Left forelimb (tissue), 1 donor: ENCODE measurements around the gene IFIT5.
A peak's percentile ranks its signal among the peaks of the same experiment; 100 is the strongest.
"Not testable (repeated sequence)": the region's sequence is repeated elsewhere in the genome, so short reads cannot be mapped to it uniquely, and the experiment has no call there.

ENCODE experiments used
- DNase-seq: peaks from one replicate; pipeline ENCODE4 v3.0.0-alpha.2; 2018; ENCODE audit warnings: low spot score

IFIT5 gene

GRCh38 chr10:89392974-89393373 is 21.4 kb upstream of the IFIT5 start:
- no peak for DNase-seq

- no peak for DNase-seq
Measured at GRCh38 chr10:89393898-89394297, 20.5 kb upstream of the IFIT5 start.

GRCh38 chr10:89395141-89395540 is 19.2 kb upstream of the IFIT5 start:
- no peak for DNase-seq

- no peak for DNase-seq
Measured at GRCh38 chr10:89398003-89398749, 16.2 kb upstream of the IFIT5 start.

GRCh38 chr10:89399956-89400355 is 14.4 kb upstream of the IFIT5 start:
- no peak for DNase-seq

- no peak for DNase-seq
Measured at GRCh38 chr10:89403043-89403442, 11.3 kb upstream of the IFIT5 start.

GRCh38 chr10:89404104-89405047 is 10.0 kb upstream of the IFIT5 start:
- no peak for DNase-seq

GRCh38 chr10:89406178-89406577 is 8.2 kb upstream of the IFIT5 start:
- DNase-seq, result not testable (repeated sequence)

GRCh38 chr10:89407792-89408191 is 6.6 kb upstream of the IFIT5 start:
- not testable (repeated sequence) for DNase-seq

- not testable (repeated sequence) for DNase-seq
Measured at GRCh38 chr10:89409282-89409681, 5.1 kb upstream of the IFIT5 start.

GRCh38 chr10:89410551-89410950 is 3.8 kb upstream of the IFIT5 start:
- not testable (repeated sequence) for DNase-seq

GRCh38 chr10:89411135-89411534 is 3.2 kb upstream of the IFIT5 start:
- not testable (repeated sequence) for DNase-seq

- DNase-seq, result not testable (repeated sequence)
Measured at GRCh38 chr10:89412276-89412675, 2.1 kb upstream of the IFIT5 start.

- no peak for DNase-seq
Measured at GRCh38 chr10:89413398-89413912, 913 bp upstream of the IFIT5 start.

- DNase-seq, result peak; percentile 74
Measured at GRCh38 chr10:89414879-89415821, 782 bp downstream of the IFIT5 start.

- DNase-seq, result no peak
Measured at GRCh38 chr10:89416465-89416864, 2.1 kb downstream of the IFIT5 start.

GRCh38 chr10:89419548-89419947 is 5.2 kb downstream of the IFIT5 start:
- DNase-seq, result no peak

- DNase-seq, result no peak
Measured at GRCh38 chr10:89421018-89421476, 6.7 kb downstream of the IFIT5 start.

GRCh38 chr10:89425000-89425399 is 10.6 kb downstream of the IFIT5 start:
- DNase-seq, result no peak

GRCh38 chr10:89426230-89426868 is 12.0 kb downstream of the IFIT5 start:
- DNase-seq, result no peak

GRCh38 chr10:89427629-89428028 is 13.3 kb downstream of the IFIT5 start:
- no peak for DNase-seq
